Panc1 (cell line): ENCODE results near the gene GAPDH.

Experiments
- CTCF ChIP-seq: fragments of 450-650 bp; IDR thresholded peaks from 2 replicates; pipeline ENCODE4 v1.5.1; 2017; ENCODE audit warnings: mild to moderate bottlenecking
- POLR2AphosphoS5 ChIP-seq: IDR thresholded peaks from 2 replicates; pipeline ENCODE4 v1.6.1; 2012; ENCODE audit warnings: mild to moderate bottlenecking, low read depth, low read length, moderate library complexity
- REST ChIP-seq, 2 experiments: IDR thresholded peaks; 2 replicates each; pipeline ENCODE4 v1.6.1; 2011 to 2012; ENCODE audit warnings: low read depth in 2 of 2, control low read depth in 1 of 2, low read length in 1 of 2, mild to moderate bottlenecking in 1 of 2, moderate library complexity in 1 of 2; ENCODE audit not compliant: insufficient read depth in 1 of 2
- SIN3A ChIP-seq: IDR thresholded peaks from 2 replicates; pipeline ENCODE4 v1.6.1; 2012; ENCODE audit warnings: low read depth, mild to moderate bottlenecking, low read length, moderate library complexity, borderline replicate concordance; ENCODE audit not compliant: insufficient read depth
- TCF7L2 ChIP-seq: IDR thresholded peaks from 2 replicates; pipeline ENCODE4 v1.6.1; 2011; ENCODE audit warnings: mild to moderate bottlenecking, low read depth, low read length, inconsistent platforms

- TF ChIP-seq CTCF (no peak), SIN3A (no peak), REST (IDR thresholded peaks at IDR 0.05; ENCODE audit: insufficient read depth in 1 of 2, low read depth in 2 of 2, low read length in 1 of 2) (no peak), POLR2AphosphoS5 (no peak), TCF7L2 (no peak)
Measured at GRCh38 chr12:6526201-6526600, 8.1 kb upstream of the GAPDH start.
